Cerebellar cortex (tissue), 1 donor: Measurements from ENCODE around the gene SLC30A5.

Experiments
- DNase-seq: peaks from one replicate; pipeline ENCODE4 v3.0.0-alpha.2; 2015; ENCODE audit warnings: low spot score

The SLC30A5 gene

DNA sequence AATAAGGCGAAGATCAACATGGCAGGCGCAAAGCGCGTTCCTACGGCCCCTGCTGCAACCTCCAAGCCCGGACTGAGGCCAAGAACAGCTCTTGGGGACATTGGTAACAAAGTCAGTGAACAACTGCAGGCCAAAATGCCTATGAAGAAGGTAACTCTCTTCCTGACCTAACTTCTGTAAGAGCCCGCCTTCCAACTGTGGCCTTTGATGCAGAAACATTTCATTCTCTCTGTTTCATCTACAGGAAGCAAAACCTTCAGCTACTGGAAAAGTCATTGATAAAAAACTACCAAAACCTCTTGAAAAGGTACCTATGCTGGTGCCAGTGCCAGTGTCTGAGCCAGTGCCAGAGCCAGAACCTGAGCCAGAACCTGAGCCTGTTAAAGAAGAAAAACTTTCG is 74.1 kb downstream of the SLC30A5 start:
- DNase-seq, result no peak

DNA sequence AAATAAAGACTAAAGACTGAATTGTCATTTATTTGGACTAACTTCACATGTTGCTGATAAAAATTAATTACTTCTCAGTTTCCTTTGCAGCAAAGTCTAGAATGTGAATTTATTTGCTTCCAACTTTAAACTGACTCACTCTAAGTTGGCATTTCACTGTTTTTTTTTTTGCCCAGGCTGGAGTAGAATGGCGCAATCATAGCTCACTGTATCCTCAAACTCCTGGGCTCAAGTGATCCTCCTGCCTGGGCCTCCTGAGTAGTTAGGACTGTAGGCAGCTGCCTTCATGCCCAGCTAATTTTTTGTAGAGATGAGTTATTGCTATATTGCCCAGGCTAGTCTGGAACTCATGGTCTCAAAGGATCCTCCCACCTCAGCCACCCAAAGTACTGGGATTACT is 76.7 kb downstream of the SLC30A5 start:
- no peak for DNase-seq

DNA sequence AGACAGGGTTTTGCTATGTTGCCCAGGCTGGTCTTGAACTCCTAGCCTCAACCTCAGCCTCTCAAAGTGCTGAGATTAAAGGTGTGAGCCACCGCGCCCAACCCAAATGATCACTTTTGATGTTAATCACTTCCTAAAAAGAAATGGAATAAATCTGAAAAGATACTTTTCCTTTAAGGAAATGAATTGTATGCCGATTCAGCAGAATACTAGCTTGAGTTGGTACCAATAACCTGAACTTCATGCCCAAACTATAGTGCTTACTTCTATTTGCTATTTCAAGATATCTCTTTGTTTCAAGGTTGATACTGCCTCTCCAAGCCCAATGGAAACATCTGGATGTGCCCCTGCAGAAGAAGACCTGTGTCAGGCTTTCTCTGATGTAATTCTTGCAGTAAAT is 77.2 kb downstream of the SLC30A5 start:
- no peak for DNase-seq
